Measurements from ENCODE around the gene MLLT3.

DNA sequence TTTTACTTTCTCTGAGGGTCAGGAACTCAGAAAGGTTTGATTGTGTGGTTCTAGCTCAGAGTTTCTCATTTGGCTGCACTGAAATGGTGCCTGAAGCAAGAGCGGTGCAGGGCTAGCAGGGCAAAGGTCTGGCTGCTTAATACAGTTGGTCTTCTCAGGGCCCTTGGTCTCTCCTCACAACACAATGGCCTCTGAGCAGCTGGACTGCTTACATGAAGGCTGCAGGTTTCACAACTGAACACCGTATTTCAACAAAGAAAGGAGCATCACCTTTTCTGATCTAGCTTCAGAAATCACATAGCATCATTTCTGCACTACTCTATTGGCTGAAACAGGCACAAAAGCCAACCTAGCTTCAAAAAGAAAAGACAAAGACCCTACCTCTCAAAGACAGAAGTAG lies 122.2 kb downstream of the MLLT3 start:
- TF ChIP-seq CTCF (IDR thresholded peaks at IDR 0.05; ENCODE audit: poor library complexity) (no peak), EZH2 (IDR thresholded peaks at IDR 0.05; ENCODE audit: borderline replicate concordance) (no peak)
